ENCODE data around the gene PAPOLB.

PAPOLB gene

GRCh38 chr7:4841836-4842235 is 20.0 kb downstream of the PAPOLB start:
- no peak for DNase-seq (ENCODE audit: low read depth)

DNA sequence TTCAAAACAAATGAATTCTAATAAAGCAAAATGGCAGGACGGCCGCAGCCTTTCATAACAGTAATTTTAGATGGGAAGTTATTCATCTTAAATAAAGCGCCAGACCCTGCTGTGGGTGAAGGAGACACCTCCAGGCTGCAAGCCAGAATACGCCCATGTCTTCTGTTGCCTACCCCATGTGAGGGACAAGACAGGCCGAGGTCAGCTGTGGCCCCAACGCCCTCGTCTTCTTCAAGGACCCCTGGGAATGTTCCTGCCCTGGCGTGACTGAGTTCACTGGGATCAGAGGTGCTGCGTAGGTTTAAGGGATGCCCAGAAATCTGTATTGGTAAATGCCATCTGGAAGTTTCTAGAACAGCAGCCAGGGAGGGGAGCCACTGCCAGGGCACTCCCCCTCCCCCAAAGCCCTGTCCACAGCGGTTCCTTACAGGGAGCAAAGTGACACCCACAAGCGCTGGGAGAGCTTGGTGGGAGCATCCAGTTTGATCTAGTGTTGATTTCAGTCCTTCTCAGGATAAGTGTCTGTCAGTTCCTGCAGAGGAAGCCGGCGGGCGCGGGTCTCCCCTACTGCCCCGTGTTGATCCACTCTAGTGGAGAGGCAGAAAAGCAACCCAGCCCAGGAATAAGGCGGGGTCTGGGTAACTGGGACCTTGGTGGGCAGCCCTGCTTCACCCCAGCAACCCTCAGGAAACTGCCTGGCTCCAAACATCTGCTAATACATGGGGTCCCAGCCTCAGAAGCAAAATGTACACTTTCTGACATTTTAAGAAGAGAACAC is 20.6 kb downstream of the PAPOLB start:
- DNase-seq (ENCODE audit: low read depth), result no peak

DNA sequence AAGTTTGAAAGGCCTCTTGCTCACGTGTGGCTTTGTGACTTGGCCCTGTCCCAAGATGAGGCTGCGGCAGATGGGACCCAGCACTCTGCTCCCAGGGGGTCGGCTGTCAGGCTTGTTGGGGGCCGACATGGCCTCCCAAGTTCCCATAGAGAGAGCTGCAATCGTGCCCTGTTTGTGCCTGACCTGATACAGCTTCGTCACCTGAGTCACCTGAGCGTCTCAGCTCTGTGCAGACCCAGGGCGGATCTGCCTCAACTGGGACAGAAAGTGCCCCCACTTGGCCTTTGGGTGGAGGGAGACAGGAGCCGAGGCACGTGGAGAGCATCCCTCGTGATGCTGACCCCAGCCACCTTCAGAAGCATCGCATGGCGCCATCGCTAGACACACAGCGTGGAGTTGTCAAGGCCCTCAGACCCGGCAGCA is 21.7 kb downstream of the PAPOLB start:
- DNase-seq (ENCODE audit: low read depth), result no peak

DNA sequence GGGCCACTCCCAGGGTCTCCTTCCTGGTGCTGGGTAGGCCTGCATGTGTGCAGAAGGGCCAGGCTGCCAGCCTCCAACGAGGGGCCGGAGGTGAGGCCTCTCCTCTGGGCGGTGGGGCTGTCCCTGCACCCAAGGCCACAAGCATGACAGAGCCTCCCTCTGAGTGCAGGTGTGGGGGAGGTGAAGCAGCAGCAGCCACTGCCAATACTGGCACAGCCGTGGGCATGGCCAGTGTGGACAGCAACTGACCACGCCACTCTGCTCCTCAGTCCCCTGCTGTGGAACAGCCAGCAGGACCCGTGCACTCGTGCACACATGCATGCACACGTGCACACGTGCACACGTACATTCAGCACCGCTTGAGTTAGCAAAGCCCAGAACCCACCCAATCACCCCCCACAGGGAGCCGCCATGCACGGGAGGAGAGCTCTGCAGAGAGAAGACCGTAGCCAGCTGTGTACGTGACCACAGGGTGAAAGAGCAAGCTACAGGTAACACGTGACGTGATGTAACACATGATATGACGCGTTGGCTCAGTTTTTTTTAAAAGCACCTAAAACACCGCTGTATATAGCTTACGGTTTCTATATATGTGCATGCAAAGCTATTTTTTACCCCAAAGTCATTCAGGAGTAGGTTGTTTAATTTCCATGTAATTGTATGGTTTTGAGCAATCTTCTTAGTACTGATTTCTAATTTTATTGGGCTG is 23.1 kb downstream of the PAPOLB start:
- DNase-seq (ENCODE audit: low read depth), result no peak

GRCh38 chr7:4837803-4838625 is 23.8 kb downstream of the PAPOLB start:
- DNase-seq (ENCODE audit: low read depth), result no peak

- DNase-seq (ENCODE audit: low read depth), result no peak
These were observed 24.6 kb downstream of the PAPOLB start for GRCh38 chr7:4837041-4837802.

DNA sequence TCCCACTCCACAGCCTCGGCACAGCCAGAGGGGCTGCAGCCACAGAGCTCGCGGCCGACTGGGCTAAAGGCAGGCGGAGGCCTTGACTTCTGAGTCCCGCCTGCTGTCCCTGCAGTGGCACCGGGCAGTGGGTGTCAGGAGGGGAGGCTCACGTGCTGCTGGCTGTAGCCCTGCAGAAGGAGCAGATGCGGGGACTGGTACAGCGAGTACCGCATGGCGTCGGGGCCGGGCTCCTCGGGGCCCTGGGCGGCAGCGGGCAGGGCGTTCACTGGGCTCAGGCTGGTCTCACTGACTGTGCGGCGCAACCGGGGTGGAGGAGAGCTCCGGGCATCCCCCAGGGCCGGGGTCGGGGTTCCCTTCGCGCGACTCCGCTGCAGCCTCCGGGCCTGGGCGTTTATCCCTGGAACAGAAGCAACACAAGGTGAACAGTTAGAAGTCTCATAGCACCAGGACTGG is 25.6 kb downstream of the PAPOLB start:
- no peak for DNase-seq (ENCODE audit: low read depth)

DNA sequence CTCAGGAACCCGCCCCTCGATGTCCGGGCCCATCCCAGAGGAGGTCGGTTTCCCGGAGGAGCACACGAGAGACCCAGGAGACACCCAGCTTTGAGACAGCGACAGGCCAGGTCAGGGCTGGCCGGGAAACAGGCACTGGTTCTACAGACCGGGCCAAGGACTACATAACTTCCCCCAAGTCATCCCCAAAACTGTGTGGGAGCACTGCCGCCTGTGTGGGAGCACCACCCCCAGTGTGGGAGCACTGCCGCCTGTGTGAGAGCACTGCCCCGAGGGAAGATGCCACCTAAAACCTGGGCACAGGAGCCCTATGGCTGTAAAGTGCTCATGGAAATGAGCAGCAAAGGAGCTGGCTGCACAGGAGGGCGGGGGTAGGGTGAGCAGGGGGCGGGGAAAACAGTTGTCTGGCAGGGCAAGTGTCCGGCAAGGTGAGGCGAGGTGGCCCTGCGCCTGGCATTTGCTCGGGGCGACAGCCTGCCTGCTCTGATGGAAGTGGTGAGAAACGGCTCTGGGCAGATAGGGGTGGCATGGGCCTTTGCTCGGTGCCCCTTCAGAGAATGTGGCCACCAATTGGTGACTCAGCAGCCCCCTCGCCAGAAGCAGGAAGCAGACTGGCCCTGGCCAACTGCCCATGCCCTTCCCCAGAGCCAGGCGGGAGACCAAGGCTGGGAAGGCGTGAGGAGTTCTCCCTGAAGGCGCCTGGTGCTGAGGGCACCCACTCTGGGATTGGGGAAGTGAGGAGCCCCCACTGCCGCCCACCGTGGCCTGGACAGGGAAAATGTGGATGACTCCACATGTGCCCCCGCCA is 26.2 kb downstream of the PAPOLB start:
- DNase-seq (ENCODE audit: low read depth), result no peak

GRCh38 chr7:4834601-4835397 is 27.0 kb downstream of the PAPOLB start:
- DNase-seq (ENCODE audit: low read depth), result no peak

DNA sequence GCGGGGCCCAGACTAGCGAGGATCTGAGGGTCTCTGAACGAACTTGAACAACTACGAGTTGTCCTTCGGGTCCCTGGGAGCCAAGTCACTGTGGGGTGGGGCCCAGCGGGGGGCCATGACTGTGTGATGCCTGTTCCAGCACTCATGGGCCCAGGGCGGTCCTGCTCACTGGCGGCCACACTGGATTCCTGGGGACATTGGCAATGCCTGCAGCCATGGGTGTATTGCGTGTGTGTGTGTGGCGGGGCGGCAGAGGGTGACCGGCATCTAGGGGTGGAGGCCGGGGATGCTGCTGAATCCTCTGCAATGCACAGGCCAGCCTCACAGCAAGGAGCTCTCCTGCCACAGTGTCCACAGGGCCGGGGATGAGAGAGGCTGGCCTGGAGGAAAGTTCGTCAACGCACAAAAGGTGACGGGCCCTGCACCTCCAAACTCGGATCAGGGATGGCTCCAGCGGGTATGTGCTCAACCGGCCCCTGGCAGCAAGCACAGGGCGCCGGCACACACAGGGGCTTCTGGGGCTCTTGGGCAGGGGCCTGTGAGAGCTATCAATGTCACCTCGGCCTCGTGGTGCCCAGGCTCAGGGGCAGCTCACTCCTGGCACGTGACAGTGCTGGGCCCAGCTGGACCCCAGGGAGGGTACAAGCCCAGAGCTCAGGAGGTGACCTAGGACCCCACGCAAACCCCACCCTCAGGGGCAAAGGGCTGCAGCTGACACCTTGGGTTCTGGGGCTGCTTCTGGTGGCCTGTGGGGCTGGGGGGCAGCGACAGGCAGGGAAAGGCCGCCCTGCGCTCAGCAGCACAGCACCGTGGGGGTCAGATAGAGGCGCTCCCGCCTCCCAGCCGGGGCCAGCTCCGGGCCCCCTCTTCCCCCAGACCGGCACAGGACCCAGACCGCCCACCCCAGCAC is 27.9 kb downstream of the PAPOLB start:
- no peak for DNase-seq (ENCODE audit: low read depth)

DNA sequence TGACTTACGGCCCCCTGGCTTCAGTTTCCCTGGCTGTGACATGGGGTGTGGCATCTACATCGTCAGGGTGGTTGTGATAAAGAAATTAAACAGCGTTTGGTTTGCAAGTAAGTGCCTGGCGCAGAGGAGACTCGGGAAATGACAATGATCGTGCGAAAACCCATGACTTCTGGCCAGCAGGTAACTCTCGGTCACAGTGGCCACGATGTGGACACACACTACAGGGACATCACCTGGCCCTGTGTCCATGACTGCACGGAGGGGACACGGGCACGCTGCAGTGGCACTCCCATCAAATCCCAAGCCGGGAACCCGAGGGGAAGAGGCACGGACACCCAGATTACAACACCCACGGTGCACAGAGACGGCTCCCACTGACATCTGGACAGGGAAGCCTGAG is 28.7 kb downstream of the PAPOLB start:
- DNase-seq (ENCODE audit: low read depth), result no peak

DNA sequence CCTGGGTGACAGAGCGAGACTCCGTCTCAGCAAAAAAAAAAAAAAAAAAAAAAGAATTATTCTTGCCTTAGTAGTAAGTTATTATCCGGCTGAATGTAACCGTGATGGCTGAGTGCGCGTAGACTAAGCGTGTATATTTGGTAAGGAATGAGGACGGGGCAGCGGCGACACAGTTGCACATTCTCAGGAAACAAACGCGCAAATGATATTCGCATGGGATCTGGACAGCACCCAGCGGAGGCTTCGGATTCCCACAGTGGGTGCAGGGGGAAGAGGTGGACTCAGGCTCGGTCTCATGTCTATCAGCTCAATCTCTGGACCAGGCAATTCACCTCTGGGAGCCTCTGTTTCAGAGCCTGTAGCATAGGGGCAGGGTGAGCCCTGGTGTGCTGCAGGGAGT is 29.1 kb downstream of the PAPOLB start:
- DNase-seq (ENCODE audit: low read depth), result no peak

GRCh38 chr7:4831723-4832495 is 29.9 kb downstream of the PAPOLB start:
- no peak for DNase-seq (ENCODE audit: low read depth)

DNA sequence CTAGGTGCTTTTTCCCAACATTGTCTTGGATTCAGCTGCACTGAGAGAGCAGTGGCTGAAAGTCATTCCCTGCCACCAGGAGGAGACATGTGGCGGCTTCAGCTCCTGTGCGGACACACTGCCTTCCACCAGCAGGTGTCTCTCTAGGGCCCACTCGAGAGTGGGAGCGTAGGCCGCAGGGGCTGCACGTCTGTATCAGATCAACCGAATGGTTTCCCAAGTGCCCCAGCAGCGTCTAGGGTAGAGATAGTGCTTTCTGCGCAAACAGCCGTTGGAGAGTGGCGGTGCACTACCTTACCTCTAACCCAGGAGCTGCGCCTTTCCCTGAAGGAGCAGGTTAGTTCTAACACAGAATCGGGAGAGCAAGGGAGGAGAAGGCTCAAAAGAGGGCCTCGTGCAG is 31.7 kb downstream of the PAPOLB start:
- no peak for DNase-seq (ENCODE audit: low read depth)

- no peak for DNase-seq (ENCODE audit: low read depth)
These were observed 33.0 kb downstream of the PAPOLB start for GRCh38 chr7:4828720-4829383.

DNA sequence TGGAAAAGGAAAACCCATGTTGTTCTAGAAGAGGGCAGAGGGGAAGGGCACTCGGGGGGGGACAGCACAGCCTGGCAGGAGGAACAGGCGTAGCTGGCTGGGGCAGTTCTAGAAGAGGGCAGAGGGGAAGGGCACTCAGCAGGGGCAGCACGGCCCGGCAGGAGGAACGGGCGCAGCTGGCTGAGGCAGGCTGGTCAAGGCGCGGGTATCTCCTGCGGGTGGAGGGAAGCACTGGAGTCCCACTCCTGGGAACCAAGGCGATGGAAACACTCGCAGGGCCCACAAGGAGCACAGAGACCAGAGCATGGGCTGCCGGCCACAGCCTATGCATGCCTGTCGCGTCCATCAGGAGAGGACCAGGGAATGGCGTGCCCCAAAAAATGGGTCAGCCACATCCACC is 36.7 kb downstream of the PAPOLB start:
- DNase-seq (ENCODE audit: low read depth), result no peak

- no peak for DNase-seq (ENCODE audit: low read depth)
These were observed 37.6 kb downstream of the PAPOLB start for GRCh38 chr7:4824120-4824775.

Measured in HS-5 (cell line).